Measurements from ENCODE around the gene CNOT3.
A peak's percentile ranks its signal among the peaks of the same experiment; 100 is the strongest.

Gene CNOT3

DNA sequence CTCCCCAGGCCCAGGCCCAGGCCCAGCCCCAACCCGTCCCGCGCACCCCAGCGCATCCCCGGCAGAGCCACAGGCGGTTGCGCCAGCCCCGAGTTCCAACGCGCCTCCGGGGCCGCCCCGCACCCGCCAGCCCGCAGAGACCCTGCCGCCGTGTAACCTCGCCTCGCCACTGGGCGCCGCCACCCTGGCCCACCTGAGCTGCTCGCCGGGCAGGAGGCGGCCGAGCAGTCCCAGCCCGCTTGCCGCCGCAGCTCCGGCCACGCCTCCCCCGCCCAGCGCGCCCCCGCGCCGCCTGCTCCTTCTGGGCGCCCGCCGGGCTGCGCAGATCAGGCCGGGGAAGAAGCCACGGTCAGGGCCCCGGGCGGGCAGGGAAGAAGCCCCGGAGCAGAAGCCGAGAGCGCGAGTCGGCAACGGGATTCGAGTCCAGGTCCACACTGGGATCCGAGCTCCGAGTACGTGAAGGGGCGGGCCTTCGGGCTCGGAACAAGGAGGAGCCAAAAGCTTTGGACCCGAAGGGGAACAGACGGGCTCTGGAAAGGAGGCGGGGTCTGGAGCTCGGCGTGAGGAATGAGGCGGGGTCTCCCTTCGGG lies 51.7 kb downstream of the CNOT3 start, which contains the start of gene MBOAT7:
TSS of gene MBOAT7 (minus strand) at position 436 of the 590 bp plus-strand sequence. CDS start 1,072 bp downstream, outside the sequence.
- Histone ChIP-seq H3K4me3 (replicated peaks; ENCODE audit: low read depth, low read length) (peak within 1 kb of the TSS; percentile 82), H3K36me3 (ENCODE audit: control insufficient read depth, insufficient read depth, low read length) (peaks cover 3% of the 10 kb centered on the region), H3K27me3 (replicated peaks; ENCODE audit: control insufficient read depth, insufficient read depth, low read length) (no peaks in the 10 kb centered on the region)
- DNase-seq (ENCODE audit: extremely low read depth, insufficient read length) = no peak
- TF ChIP-seq, protein P1, sequence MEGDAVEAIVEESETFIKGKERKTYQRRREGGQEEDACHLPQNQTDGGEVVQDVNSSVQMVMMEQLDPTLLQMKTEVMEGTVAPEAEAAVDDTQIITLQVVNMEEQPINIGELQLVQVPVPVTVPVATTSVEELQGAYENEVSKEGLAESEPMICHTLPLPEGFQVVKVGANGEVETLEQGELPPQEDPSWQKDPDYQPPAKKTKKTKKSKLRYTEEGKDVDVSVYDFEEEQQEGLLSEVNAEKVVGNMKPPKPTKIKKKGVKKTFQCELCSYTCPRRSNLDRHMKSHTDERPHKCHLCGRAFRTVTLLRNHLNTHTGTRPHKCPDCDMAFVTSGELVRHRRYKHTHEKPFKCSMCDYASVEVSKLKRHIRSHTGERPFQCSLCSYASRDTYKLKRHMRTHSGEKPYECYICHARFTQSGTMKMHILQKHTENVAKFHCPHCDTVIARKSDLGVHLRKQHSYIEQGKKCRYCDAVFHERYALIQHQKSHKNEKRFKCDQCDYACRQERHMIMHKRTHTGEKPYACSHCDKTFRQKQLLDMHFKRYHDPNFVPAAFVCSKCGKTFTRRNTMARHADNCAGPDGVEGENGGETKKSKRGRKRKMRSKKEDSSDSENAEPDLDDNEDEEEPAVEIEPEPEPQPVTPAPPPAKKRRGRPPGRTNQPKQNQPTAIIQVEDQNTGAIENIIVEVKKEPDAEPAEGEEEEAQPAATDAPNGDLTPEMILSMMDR (IDR thresholded peaks at IDR 0.05; ENCODE audit: insufficient read depth, low read length, poor library complexity, severe bottlenecking) = no peak

GRCh38 chr19:54189735-54190502 lies 52.4 kb downstream of the CNOT3 start:
- peak; percentile 98 for DNase-seq (ENCODE audit: extremely low read depth, insufficient read length)
- Histone ChIP-seq H3K4me3 (replicated peaks; ENCODE audit: low read depth, low read length) (peak overlapping the region; percentile 82), H3K36me3 (ENCODE audit: control insufficient read depth, insufficient read depth, low read length) (peaks cover 3% of the 10 kb centered on the region), H3K27me3 (replicated peaks; ENCODE audit: control insufficient read depth, insufficient read depth, low read length) (no peaks in the 10 kb centered on the region)
- TF ChIP-seq, protein P1 (IDR thresholded peaks at IDR 0.05; ENCODE audit: insufficient read depth, low read length, poor library complexity, severe bottlenecking) = no peak

GRCh38 chr19:54190503-54191010 lies 53.0 kb downstream of the CNOT3 start:
- DNase-seq (ENCODE audit: extremely low read depth, insufficient read length) = peak; percentile 99
- H3K27me3 ChIP-seq (replicated peaks; ENCODE audit: control insufficient read depth, insufficient read depth, low read length) = no peaks in the 10 kb centered on the region
- H3K36me3 ChIP-seq (ENCODE audit: control insufficient read depth, insufficient read depth, low read length) = peaks cover 3% of the 10 kb centered on the region
- TF ChIP-seq, protein P1 (IDR thresholded peaks at IDR 0.05; ENCODE audit: insufficient read depth, low read length, poor library complexity, severe bottlenecking) = no peak
- H3K4me3 ChIP-seq (replicated peaks; ENCODE audit: low read depth, low read length) = peak overlapping the region; percentile 82

GRCh38 chr19:54191011-54191810 lies 53.6 kb downstream of the CNOT3 start, which contains the start of gene TSEN34:
Gene TSEN34 (plus strand): TSS chr19:54191308. CDS start chr19:54191365, 57 bp downstream.
- TF ChIP-seq, protein P1 (IDR thresholded peaks at IDR 0.05; ENCODE audit: insufficient read depth, low read length, poor library complexity, severe bottlenecking) = no peak
- peak within 1 kb of the TSS; percentile 82 for H3K4me3 ChIP-seq (replicated peaks; ENCODE audit: low read depth, low read length)
- H3K27me3 ChIP-seq (replicated peaks; ENCODE audit: control insufficient read depth, insufficient read depth, low read length) = no peaks in the 10 kb centered on the region
- peak; percentile 96 for DNase-seq (ENCODE audit: extremely low read depth, insufficient read length)
- peaks cover 3% of the 10 kb centered on the region for H3K36me3 ChIP-seq (ENCODE audit: control insufficient read depth, insufficient read depth, low read length)

DNA sequence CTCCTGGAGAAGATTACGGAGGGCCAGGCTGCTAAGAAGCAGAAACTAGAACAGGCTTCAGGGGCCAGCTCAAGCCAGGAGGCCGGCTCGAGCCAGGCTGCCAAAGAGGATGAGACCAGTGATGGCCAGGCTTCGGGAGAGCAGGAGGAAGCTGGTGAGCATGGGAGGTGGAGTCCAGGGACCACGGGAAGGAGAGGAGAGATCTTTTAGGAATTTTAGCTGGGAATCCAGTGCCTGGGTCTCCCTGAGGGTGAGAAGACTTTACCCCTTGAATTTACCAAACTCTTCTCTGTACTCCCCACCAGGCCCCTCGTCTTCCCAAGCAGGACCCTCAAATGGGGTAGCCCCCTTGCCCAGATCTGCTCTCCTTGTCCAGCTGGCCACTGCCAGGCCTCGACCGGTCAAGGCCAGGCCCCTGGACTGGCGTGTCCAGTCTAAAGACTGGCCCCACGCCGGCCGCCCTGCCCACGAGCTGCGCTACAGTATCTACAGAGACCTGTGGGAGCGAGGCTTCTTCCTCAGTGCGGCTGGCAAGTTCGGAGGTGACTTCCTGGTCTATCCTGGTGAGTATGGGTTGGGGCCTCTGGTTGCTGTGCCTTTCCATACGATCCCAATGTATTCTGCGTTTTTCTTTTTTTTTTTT lies 54.4 kb downstream of the CNOT3 start:
- Histone ChIP-seq H3K36me3 (ENCODE audit: control insufficient read depth, insufficient read depth, low read length) (peaks cover 3% of the 10 kb centered on the region), H3K4me3 (replicated peaks; ENCODE audit: low read depth, low read length) (peak overlapping the region; percentile 82), H3K27me3 (replicated peaks; ENCODE audit: control insufficient read depth, insufficient read depth, low read length) (no peaks in the 10 kb centered on the region)
- no peak for DNase-seq (ENCODE audit: extremely low read depth, insufficient read length)
- TF ChIP-seq, protein P1 (IDR thresholded peaks at IDR 0.05; ENCODE audit: insufficient read depth, low read length, poor library complexity, severe bottlenecking) = no peak

All from GM06990 (cell line).